Mononuclear cell (primary cell): ENCODE measurements around the gene ASB5. TPM values are rescaled to one million over a fixed set of nuclear protein-coding genes. Genes with fewer than 3 reads are reported as not detected.
"Not testable (repeated sequence)": the region's sequence is repeated elsewhere in the genome, so short reads cannot be mapped to it uniquely, and the experiment has no call there.

Experiments
- H3K27me3 ChIP-seq: 2 replicates; pipeline ENCODE4 v1.6.0; 2011; ENCODE audit warnings: low read length, control low read depth; ENCODE audit not compliant: insufficient read depth
- H3K4me1 ChIP-seq: 2 replicates; pipeline ENCODE4 v1.5.1; 2011; ENCODE audit warnings: mild to moderate bottlenecking, low read length, control low read depth; ENCODE audit not compliant: insufficient read depth
- H3K4me3 ChIP-seq: 2 replicates; pipeline ENCODE4 v1.5.1; 2011; ENCODE audit warnings: mild to moderate bottlenecking, low read length, moderate library complexity
- H3K9me3 ChIP-seq: 2 replicates; pipeline ENCODE4 v1.5.1; 2011; ENCODE audit warnings: low read depth, mild to moderate bottlenecking, control low read depth, low read length
- total RNA-seq: library from RNA; depleted of rRNA; stranded (reverse); fragments of >200 nt; gene quantifications from one replicate; pipeline ENCODE4 v1.2.3, GENCODE V29; 2012

The ASB5 gene
- total RNA-seq, 1 donor = not detected

DNA sequence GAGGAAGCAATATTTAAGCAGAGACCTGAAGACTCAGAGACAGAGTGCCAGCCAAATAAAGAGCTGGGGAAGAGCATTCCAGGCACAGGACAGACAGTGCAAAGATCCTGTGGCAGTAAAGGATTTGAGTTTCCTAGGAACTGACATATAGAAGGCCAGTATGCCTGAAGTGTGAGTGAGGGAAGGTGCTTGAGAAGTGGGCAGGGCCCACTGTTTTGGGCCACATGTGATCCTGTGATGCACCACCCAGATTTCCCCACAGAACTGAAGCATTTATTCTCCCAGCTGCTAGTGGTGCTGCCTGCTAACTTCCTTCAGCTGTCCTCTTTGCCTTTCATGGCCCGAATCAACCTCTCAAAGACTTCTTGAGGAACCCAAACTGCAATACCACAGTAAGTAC, 23.9 kb upstream of the ASB5 start:
- Histone ChIP-seq H3K27me3 (no peaks in the 10 kb centered on the region), H3K9me3 (no peaks in the 10 kb centered on the region), H3K4me1 (no peaks in the 10 kb centered on the region), H3K4me3 (no peak overlapping the region)

GRCh38 chr4:176291748-176292147, 22.7 kb upstream of the ASB5 start:
- Histone ChIP-seq H3K27me3 (no peaks in the 10 kb centered on the region), H3K4me3 (no peak overlapping the region), H3K9me3 (no peaks in the 10 kb centered on the region), H3K4me1 (no peaks in the 10 kb centered on the region)

GRCh38 chr4:176290520-176290919, 21.5 kb upstream of the ASB5 start:
- no peak overlapping the region for H3K4me3 ChIP-seq
- no peaks in the 10 kb centered on the region for H3K4me1 ChIP-seq
- H3K9me3 ChIP-seq = no peaks in the 10 kb centered on the region
- H3K27me3 ChIP-seq = no peaks in the 10 kb centered on the region

DNA sequence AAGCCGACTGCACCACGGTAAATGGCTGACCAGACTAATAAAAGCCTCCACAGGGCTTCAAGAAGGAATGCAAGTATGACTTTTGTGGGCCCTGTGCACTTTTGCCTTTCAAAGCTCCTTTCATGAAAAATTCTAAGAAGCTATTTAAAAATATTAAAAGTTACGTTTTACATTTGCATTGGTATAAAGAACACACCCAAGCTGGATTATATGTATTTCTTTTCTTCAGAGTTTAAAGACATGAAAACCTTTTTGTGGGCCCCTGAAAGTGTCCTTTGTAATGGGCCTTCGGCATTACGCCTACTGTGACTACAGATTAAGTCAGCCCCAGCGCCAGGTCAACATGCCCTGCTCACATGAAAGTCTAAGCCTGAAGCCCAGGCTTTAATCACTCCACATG, 20.5 kb upstream of the ASB5 start:
- no peak overlapping the region for H3K4me3 ChIP-seq
- no peaks in the 10 kb centered on the region for H3K4me1 ChIP-seq
- H3K27me3 ChIP-seq = no peaks in the 10 kb centered on the region
- no peaks in the 10 kb centered on the region for H3K9me3 ChIP-seq

DNA sequence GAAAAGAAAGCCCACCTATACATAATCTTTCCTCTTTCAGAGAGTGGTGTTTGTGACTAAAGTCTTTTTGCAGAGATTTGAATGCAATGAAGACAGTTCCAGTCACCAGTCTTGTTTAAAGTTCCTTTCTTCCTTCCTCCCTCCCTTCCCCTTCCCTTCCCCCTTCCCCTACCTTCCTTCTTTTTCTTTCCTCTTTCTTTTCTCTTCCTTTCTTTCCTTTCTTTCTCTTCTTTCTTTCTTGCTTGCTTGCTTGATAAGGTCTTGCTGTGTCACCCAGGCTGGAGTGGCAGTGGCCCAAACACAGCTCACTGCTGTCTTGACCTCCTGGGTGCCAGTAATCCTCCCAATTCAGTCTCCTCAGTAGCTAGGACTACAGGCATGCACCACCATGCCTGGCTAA, 19.0 kb upstream of the ASB5 start:
- Histone ChIP-seq H3K9me3 (no peaks in the 10 kb centered on the region), H3K4me3 (no peak overlapping the region), H3K27me3 (no peaks in the 10 kb centered on the region), H3K4me1 (no peaks in the 10 kb centered on the region)

DNA sequence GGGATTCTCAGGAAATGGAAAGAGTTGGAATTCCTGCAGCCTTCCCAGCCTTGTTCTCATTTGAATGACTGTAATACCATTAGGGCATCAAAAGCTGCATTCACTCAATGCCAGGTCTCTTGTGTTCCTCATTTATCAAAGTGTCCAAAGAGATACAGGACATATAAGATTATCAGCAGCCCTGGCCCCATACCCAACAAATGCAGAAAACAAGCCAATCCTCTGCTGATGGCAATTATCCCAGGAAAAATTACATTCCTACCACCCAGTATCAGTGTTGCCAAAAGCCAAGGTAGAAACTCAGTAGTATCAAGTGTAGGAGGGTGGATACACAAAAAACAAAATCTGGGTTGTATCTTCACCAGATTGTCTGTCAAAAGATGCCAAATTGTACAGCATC, 18.5 kb upstream of the ASB5 start:
- Histone ChIP-seq H3K9me3 (no peaks in the 10 kb centered on the region), H3K27me3 (no peaks in the 10 kb centered on the region), H3K4me3 (no peak overlapping the region), H3K4me1 (no peaks in the 10 kb centered on the region)

DNA sequence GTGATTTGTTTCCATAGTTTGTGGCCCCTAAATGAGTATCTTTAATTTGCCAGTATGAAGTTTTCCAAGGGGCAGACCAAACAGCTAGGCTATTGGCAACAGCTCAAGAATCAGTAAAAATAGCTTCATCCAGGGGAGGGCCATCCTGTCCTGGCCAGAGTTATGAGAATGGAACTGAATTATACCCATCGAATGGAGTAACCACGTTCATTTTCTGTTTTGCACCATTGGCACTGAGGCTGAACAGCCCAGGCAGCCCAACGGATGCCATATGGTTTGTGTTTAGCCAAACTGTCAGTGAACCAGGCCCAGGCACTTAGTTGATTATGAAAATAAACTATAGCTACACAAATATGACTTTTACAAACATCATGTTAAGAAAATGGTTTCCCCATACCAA, 17.7 kb upstream of the ASB5 start:
- no peaks in the 10 kb centered on the region for H3K27me3 ChIP-seq
- no peaks in the 10 kb centered on the region for H3K9me3 ChIP-seq
- no peaks in the 10 kb centered on the region for H3K4me1 ChIP-seq
- no peak overlapping the region for H3K4me3 ChIP-seq

GRCh38 chr4:176279560-176279959, 10.5 kb upstream of the ASB5 start:
- not testable (repeated sequence) for H3K9me3 ChIP-seq, H3K27me3 ChIP-seq, H3K4me1 ChIP-seq, H3K4me3 ChIP-seq

- no peaks in the 10 kb centered on the region for H3K4me1 ChIP-seq
- no peaks in the 10 kb centered on the region for H3K9me3 ChIP-seq
- peaks cover 4% of the 10 kb centered on the region for H3K27me3 ChIP-seq
- H3K4me3 ChIP-seq = no peak overlapping the region
These were observed 8.3 kb upstream of the ASB5 start for GRCh38 chr4:176277162-176277904.

- peaks cover 5% of the 10 kb centered on the region for H3K27me3 ChIP-seq
- H3K4me3 ChIP-seq = no peak overlapping the region
- no peaks in the 10 kb centered on the region for H3K9me3 ChIP-seq
- no peaks in the 10 kb centered on the region for H3K4me1 ChIP-seq
These were observed 7.7 kb upstream of the ASB5 start for GRCh38 chr4:176276710-176277109.

GRCh38 chr4:176274441-176274840, 5.4 kb upstream of the ASB5 start:
- Histone ChIP-seq H3K4me1 (no peaks in the 10 kb centered on the region), H3K9me3 (no peaks in the 10 kb centered on the region), H3K4me3 (no peak overlapping the region), H3K27me3 (peaks cover 7% of the 10 kb centered on the region)

- Histone ChIP-seq H3K27me3 (peaks cover 7% of the 10 kb centered on the region), H3K9me3 (no peaks in the 10 kb centered on the region), H3K4me1 (no peaks in the 10 kb centered on the region), H3K4me3 (no peak overlapping the region)
These were observed 4.7 kb upstream of the ASB5 start for GRCh38 chr4:176273736-176274135.

DNA sequence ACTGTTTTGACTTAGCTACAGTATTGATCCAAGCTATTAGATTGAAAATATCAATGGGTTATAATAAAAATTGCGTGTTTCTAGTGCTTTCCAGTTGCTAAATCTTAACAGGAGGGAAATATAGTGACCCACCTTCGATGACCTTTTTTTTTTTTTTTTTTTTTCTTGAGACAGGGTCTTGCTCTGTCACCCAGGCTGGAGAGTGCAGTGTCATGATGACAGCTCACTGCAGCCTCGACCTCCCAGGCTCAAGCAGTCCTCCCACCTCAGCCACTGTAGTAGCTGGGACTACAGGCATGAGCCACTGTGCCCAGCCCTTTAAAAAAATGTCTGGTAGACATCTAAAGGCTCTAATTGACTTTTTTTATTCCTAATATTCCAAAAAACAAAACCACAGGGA, 3.8 kb upstream of the ASB5 start:
- H3K27me3 ChIP-seq = peaks cover 6% of the 10 kb centered on the region
- no peaks in the 10 kb centered on the region for H3K9me3 ChIP-seq
- no peak overlapping the region for H3K4me3 ChIP-seq
- H3K4me1 ChIP-seq = no peaks in the 10 kb centered on the region

- Histone ChIP-seq H3K4me1 (no peaks in the 10 kb centered on the region), H3K27me3 (peaks cover 5% of the 10 kb centered on the region), H3K4me3 (no peak overlapping the region), H3K9me3 (no peaks in the 10 kb centered on the region)
These were observed 2.7 kb upstream of the ASB5 start for GRCh38 chr4:176271749-176272148.

DNA sequence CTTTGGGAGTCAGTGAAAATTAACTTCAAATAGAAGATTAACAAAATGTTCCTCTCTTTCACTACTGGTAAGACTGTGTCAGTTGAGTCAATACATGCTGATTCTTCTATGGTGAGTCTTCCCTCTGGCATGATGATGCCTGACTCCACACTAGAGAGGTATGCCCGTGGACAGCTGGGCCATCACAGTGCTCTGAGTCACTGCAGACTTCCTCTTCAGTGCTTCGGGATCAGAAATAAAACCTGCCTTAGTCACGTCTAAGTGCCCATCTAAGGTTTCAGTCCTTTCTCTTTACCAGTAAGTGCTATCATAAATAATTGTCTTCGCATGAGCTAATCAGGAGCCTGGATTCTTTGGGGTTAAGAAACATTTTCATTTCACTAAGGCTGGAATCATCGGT, 1.6 kb upstream of the ASB5 start:
- H3K27me3 ChIP-seq = peaks cover 5% of the 10 kb centered on the region
- H3K4me3 ChIP-seq = no peak overlapping the region
- no peaks in the 10 kb centered on the region for H3K9me3 ChIP-seq
- no peaks in the 10 kb centered on the region for H3K4me1 ChIP-seq

DNA sequence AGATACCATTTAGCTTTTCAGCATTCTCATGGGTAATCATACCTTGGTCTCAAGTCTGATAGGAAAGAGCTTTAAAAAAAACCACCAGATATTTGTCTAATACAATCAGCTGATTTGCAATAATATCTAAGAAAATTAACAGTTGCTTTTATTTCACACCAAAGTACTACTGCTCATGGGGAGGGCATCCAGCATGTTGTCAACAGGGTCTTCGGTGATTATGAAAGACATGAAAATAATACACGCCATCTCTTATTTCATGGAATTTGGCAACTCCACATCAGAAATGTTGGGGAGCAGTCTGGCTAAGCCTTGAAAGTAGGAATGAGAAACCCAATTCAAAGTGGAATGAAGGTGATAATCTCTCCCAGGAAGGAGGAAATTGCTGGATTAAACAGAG, 3.0 kb downstream of the ASB5 start:
- Histone ChIP-seq H3K9me3 (no peaks in the 10 kb centered on the region), H3K27me3 (peaks cover 3% of the 10 kb centered on the region), H3K4me3 (no peak overlapping the region), H3K4me1 (no peaks in the 10 kb centered on the region)
